GM21367 (cell line): Measurements from ENCODE around the gene HINT2.

Source experiments
- ATAC-seq: cut with Tn5 transposase; IDR thresholded peaks from one replicate; pipeline ENCODE4 v1.9.1; 2021; ENCODE audit not compliant: unreplicated experiment

The HINT2 gene

DNA sequence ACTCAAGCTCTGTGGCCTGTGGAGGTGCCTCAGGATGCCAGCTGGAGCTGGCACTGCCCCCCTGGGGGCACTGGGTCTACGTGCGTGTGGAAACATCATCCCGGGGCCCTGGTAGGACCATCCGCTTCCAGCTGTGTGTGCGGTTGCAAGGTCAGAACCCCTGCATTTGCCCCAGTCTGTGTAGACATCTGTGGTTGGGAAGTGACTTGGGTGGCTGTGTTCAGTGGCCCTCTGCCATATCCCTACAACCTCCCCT lies 26.7 kb upstream of the HINT2 start:
- no peak for ATAC-seq

DNA sequence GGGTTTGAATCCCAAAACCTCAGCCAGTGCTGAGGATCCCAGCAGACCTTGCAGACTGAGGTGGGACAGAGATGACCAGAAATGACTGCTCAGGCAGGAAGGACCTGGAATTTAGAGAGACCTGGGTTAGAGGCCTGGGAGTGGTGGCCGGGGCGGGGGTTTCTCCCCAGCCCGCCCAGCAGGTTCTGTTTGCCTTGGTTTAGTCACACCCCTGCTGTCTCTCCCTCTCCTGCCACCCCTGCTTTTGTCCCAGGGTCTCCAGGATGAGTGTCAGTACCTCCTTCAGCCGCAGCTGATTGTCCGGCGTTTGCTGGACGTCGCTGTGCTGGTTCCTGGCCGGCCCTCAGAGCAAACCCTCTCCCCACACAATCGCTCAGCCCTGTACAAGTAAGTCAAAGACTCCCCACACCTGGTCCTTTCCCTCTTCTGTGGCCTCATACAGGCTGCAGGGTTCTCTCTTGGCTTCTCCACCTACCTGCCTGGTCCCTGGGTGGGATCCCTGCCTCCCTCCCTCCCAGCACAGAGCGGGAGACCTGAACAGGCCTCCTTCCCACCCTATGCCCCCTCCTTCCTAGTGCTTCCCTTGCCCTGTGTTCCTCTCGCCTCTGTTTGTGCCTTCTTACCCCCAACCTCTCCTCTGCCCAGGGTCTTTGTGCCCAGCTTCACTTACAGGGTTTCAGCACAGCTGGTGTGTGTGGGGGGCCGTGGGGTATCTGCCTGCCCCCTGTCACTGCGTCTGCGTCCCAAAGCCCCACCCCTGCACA lies 26.2 kb upstream of the HINT2 start:
- ATAC-seq = no peak

- no peak for ATAC-seq
These were observed 25.1 kb upstream of the HINT2 start for GRCh38 chr9:35839926-35840325.

GRCh38 chr9:35836595-35836994 lies 21.8 kb upstream of the HINT2 start:
- no peak for ATAC-seq

GRCh38 chr9:35835766-35836165 lies 20.9 kb upstream of the HINT2 start:
- no peak for ATAC-seq

GRCh38 chr9:35835216-35835632 lies 20.4 kb upstream of the HINT2 start:
- no peak for ATAC-seq

DNA sequence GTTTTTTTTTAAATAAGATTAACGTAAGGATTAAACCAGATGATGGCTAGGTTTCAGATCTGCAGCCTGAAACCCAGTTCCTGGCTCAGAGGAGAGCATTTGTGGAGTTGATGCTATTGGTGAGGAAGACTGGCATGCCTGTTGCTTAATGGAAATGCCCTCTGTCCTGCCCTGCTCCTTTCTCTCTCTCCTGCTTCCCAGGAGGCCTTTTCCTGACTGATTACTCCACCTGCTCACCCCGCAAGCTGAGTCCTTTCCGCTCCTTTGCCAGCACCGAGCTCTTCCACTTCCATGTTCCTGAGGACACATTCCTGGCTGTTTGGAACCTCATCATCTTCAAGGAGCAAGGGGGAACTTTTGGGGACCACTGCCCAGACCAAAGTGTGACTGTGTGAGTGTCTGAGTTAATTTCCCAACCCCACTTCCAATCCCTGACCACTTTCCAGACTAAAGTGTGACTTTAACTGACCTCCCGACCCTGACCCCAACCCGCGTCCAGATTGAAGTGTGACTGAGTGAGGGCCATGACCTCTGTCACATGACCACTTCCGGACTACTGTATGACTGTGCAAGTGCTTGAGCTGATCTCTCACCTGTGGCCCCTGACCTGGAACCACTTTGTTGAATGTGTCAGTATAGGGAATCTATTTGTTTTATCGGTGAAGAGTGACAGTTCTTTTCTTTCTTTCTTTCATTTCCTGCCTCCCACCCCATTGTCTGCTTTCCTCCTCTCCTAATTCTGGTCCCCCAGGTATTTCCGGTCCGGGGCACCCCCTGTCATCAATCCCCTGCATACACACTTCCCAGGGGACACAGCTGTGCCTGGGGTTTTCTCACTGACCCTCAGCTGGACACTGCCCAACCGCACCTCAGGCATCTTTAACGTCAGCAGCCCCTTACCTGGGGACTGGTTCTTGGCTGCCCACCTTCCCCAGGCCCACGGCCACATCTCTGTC lies 19.7 kb upstream of the HINT2 start:
- no peak for ATAC-seq

DNA sequence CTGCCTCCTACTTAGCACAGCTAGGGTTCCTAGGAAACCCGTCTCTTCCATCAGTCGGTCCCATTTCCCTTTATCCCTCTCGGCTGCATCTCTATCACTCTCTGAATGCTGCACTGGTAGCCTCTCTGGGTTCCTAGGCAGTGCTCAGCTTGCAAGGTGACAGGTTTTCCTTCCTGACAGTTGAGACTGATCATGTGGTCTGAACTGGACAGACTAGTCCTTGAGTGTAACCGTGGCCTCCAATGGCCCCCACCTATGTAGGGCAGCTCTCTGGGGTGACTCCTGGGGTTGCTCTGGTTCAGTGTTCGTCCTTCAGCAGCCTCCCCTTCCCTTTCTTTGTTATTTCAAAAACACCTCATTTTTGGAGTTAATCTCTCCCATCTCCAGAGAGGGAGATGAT lies 18.0 kb upstream of the HINT2 start:
- no peak for ATAC-seq

- no peak for ATAC-seq
These were observed 16.2 kb upstream of the HINT2 start for GRCh38 chr9:35831040-35831439.

GRCh38 chr9:35829764-35830096 lies 14.9 kb upstream of the HINT2 start:
- ATAC-seq = no peak

- ATAC-seq = peak; percentile 72
These were observed 14.4 kb upstream of the HINT2 start, which contains the start of gene TMEM8B for GRCh38 chr9:35829084-35829763. TSS of gene TMEM8B (plus strand) at chr9:35829228. CDS start at chr9:35829448, 220 bp downstream.

DNA sequence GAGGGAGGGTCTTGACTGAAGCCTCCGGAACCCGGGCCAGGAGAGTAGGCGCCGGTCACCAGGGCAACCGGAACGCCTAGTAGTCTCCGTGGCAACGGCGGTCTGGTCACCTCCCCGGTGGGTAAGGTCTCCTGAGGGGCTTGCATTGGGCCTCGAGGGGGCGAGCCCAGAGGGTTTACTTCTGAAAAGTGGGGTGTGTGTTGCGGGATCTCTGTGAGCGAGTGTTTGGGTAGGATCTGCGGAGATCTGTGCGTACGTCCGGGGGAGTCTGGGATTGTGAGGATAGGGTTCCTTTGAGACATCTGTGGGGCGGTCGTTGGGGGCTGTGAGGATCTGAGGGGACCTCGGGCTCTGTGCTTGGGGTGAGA lies 13.9 kb upstream of the HINT2 start, which contains the start of gene FAM221B:
FAM221B (minus strand) TSS at position 17 of the 368 bp plus-strand sequence. CDS start 2,571 bp downstream, outside the sequence.
- ATAC-seq = no peak

GRCh38 chr9:35827486-35827885 lies 12.6 kb upstream of the HINT2 start:
- no peak for ATAC-seq

- no peak for ATAC-seq
These were observed 11.3 kb upstream of the HINT2 start for GRCh38 chr9:35826071-35826701.

DNA sequence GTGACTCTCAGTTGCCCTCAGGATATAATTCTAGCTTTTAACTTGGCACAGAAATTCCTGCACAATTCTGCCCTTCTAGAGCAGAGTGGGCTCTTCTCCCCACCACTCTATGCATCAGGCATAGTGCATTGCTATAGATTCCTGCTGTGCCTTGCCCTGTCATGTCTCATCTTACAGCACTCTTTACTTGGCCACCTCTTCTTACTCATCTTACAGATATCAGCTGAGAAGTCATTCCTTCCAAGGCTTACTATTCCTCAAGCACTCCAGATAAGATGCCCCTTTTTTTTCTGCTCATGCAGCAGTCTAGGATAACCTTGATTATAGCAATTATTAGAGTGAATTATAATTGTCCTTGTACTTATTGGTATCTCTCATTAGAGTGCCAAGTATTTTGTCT lies 8.1 kb upstream of the HINT2 start:
- no peak for ATAC-seq

- no peak for ATAC-seq
These were observed 5.2 kb upstream of the HINT2 start for GRCh38 chr9:35820076-35820475.

- ATAC-seq = no peak
These were observed 3.5 kb upstream of the HINT2 start for GRCh38 chr9:35818341-35818740.

GRCh38 chr9:35816708-35817107 lies 1.9 kb upstream of the HINT2 start:
- no peak for ATAC-seq

DNA sequence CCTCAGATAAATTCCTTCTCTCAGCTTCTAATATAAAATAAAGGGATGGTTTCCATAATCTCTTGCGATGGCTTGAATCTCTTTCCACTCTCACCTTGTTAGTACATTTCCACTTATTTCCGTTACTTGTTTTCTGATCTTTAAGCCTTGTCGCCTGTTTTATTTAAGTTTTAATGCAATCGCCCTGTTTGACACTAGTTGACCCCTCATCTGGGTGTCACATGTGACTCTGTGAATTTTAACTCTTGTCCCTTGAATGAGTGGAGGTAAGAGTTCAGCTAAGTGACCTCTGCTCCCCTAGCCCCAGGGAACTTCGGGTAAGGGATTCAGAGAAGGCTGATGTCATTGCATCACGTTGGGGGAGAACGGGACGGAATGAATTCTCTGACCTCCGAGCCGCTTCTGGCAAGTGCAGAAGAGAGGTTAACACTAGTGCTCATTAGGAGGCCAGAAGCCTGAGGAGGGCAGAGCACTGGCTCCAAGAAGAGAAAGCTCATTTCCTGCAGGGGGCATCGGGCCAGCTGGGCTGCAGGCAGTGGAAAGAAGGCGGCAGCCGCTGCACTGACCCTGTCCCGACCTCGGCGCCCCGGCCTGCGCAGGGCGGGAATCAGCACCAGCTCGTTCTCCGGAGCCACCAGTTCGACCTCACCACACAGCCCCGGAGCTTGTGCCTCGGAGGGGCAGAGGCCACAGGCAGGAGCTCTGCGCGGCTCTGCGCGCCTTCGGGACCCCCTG lies 569 bp downstream of the HINT2 start:
- peak; percentile 15 for ATAC-seq

GRCh38 chr9:35813434-35814105 lies 1.3 kb downstream of the HINT2 start:
- no peak for ATAC-seq
